H1 (cell line): ENCODE results near the gene SH3PXD2A. TPM values are rescaled to one million over a fixed set of nuclear protein-coding genes. Genes with fewer than 3 reads are reported as not detected.

Experiments
- CTCF ChIA-PET: fragments of 300-600 bp; sonication (Branson Sonifier 250); formaldehyde crosslinking; loops from one replicate; lab custom pipeline; 2021; ENCODE audit not compliant: partially characterized antibody; lab: Charles Lee
- POLR2A ChIA-PET: fragments of 300-600 bp; sonication (Branson Sonifier 250); formaldehyde crosslinking; loops from one replicate; lab custom pipeline; 2021; ENCODE audit warnings: inconsistent platforms; ENCODE audit not compliant: partially characterized antibody; lab: Charles Lee
- DNase-seq, 2 experiments: peaks; one replicate each; pipeline versions ENCODE4 v3.0.0 to v3.0.0-alpha.2; 2010 to 2022; ENCODE audit warnings: low spot score in 2 of 2, low read depth in 1 of 2, mixed read lengths in 1 of 2
- FAIRE-seq: peaks from 2 replicates; lab custom pipeline; 2011; peaks lifted over from hg19 to GRCh38; lab: Jason Lieb, UNC
- H2AFZ ChIP-seq: 2 replicates; pipeline ENCODE4 v1.8.1; 2012; ENCODE audit warnings: low read length, inconsistent platforms
- H2AK5ac ChIP-seq: 2 replicates; pipeline ENCODE4 v1.6.1; 2013; ENCODE audit warnings: low read depth, low read length
- H2BK120ac ChIP-seq: replicated peaks from 2 replicates; pipeline ENCODE3; 2013; ENCODE audit warnings: low read depth, low read length, inconsistent platforms
- H2BK12ac ChIP-seq: 2 replicates; pipeline ENCODE4 v1.6.1; 2013; ENCODE audit warnings: low read depth, low read length
- H2BK15ac ChIP-seq: 2 replicates; pipeline ENCODE4 v1.6.1; 2013; ENCODE audit warnings: low read length
- H2BK20ac ChIP-seq: 2 replicates; pipeline ENCODE4 v1.6.1; 2013; ENCODE audit warnings: low read length
- H2BK5ac ChIP-seq: 2 replicates; pipeline ENCODE4 v1.6.1; 2013; ENCODE audit warnings: low read depth, low read length
- H3K14ac ChIP-seq: 2 replicates; pipeline ENCODE4 v1.6.1; 2013; ENCODE audit warnings: inconsistent platforms; ENCODE audit not compliant: insufficient read length
- H3K18ac ChIP-seq: 2 replicates; pipeline ENCODE4 v1.6.1; 2013; ENCODE audit warnings: low read length; ENCODE audit errors: extremely low read depth
- H3K23ac ChIP-seq: 2 replicates; pipeline ENCODE4 v1.6.1; 2013; ENCODE audit warnings: inconsistent platforms; ENCODE audit not compliant: insufficient read length
- H3K23me2 ChIP-seq: 2 replicates; pipeline ENCODE4 v1.6.1; 2013; ENCODE audit warnings: low read depth, low read length
- H3K27ac ChIP-seq: 2 replicates; pipeline ENCODE4 v1.6.1; 2011; ENCODE audit warnings: low read depth, low read length, inconsistent platforms
- H3K27me3 ChIP-seq, 4 experiments: replicated peaks in 1 of 4; 1 replicate in 1 of 4; 2 replicates in 3 of 4; pipeline versions ENCODE4 v1.6.1 to v1.8.1; 2011 to 2013; ENCODE audit warnings: low read length in 3 of 4, mild to moderate bottlenecking in 3 of 4, inconsistent platforms in 2 of 4, mixed read lengths in 2 of 4, moderate library complexity in 1 of 4; ENCODE audit not compliant: control insufficient read depth in 3 of 4, insufficient read depth in 3 of 4; ENCODE audit errors: extremely low read depth in 1 of 4
- H3K36me3 ChIP-seq, 4 experiments: 2 replicates each; pipeline versions ENCODE4 v1.6.1 to v1.8.1; 2011 to 2013; ENCODE audit warnings: mild to moderate bottlenecking in 4 of 4, low read length in 3 of 4, moderate library complexity in 2 of 4, control low read depth in 1 of 4, inconsistent platforms in 1 of 4; ENCODE audit not compliant: insufficient read depth in 4 of 4, control insufficient read depth in 2 of 4
- H3K4ac ChIP-seq: replicated peaks from 2 replicates; pipeline ENCODE3; 2013; ENCODE audit warnings: low read length, low read depth, mixed read lengths, inconsistent platforms; ENCODE audit not compliant: insufficient read length
- H3K4me1 ChIP-seq, 4 experiments: replicated peaks in 1 of 4; 1 replicate in 1 of 4; 2 replicates in 3 of 4; pipeline versions ENCODE4 v1.6.1 to v1.8.1; 2011 to 2013; ENCODE audit warnings: low read length in 3 of 4, inconsistent platforms in 2 of 4, mixed read lengths in 1 of 4; ENCODE audit not compliant: insufficient read depth in 4 of 4, control insufficient read depth in 3 of 4
- H3K4me2 ChIP-seq, 2 experiments: 2 replicates each; pipeline versions ENCODE4 v1.6.1 to v1.8.1; 2011 to 2013; ENCODE audit warnings: low read depth in 2 of 2, low read length in 2 of 2, control low read depth in 1 of 2, inconsistent platforms in 1 of 2, mild to moderate bottlenecking in 1 of 2; ENCODE audit not compliant: insufficient read depth in 1 of 2
- H3K4me3 ChIP-seq, 4 experiments: fragments of 200-600, 300-600 bp in 1 of 4; sonication (generic), shearing (Covaris generic), sonication (Bioruptor Twin) in 1 of 4; 2 replicates each; pipeline versions ENCODE4 v1.5.1 to v1.8.1; 2011 to 2016; ENCODE audit warnings: low read length in 4 of 4, low read depth in 3 of 4, control low read depth in 2 of 4, inconsistent platforms in 2 of 4, mild to moderate bottlenecking in 2 of 4, mixed read lengths in 1 of 4, moderate library complexity in 1 of 4; ENCODE audit not compliant: insufficient read depth in 2 of 4; ENCODE audit errors: extremely low read depth in 1 of 4
- H3K56ac ChIP-seq: replicated peaks from 2 replicates; pipeline ENCODE3; 2013; ENCODE audit warnings: low read depth, mild to moderate bottlenecking, mixed read lengths, low read length, inconsistent platforms; ENCODE audit not compliant: insufficient read length
- H3K79me1 ChIP-seq: 2 replicates; pipeline ENCODE4 v1.6.1; 2013; ENCODE audit warnings: low read depth, low read length, control low read depth
- H3K79me2 ChIP-seq, 2 experiments: 2 replicates each; pipeline versions ENCODE4 v1.6.1 to v1.8.1; 2012 to 2013; ENCODE audit warnings: low read length in 2 of 2, mild to moderate bottlenecking in 2 of 2, inconsistent platforms in 1 of 2; ENCODE audit not compliant: insufficient read depth in 2 of 2, control insufficient read depth in 1 of 2
- H3K9ac ChIP-seq, 4 experiments: replicated peaks in 1 of 4; 1 replicate in 1 of 4; 2 replicates in 3 of 4; pipeline versions ENCODE4 v1.6.1 to v1.8.1; 2011 to 2013; ENCODE audit warnings: low read depth in 3 of 4, low read length in 3 of 4, control low read depth in 2 of 4, mild to moderate bottlenecking in 2 of 4, moderate library complexity in 2 of 4, inconsistent platforms in 1 of 4; ENCODE audit errors: extremely low read depth in 1 of 4
- H3K9me3 ChIP-seq, 2 experiments: 2 replicates each; pipeline versions ENCODE4 v1.6.1 to v1.8.1; 2012 to 2013; ENCODE audit warnings: mild to moderate bottlenecking in 2 of 2, moderate library complexity in 2 of 2, control low read depth in 1 of 2, inconsistent platforms in 1 of 2, low read depth in 1 of 2, low read length in 1 of 2, mixed read lengths in 1 of 2; ENCODE audit not compliant: insufficient read depth in 2 of 2
- H4K20me1 ChIP-seq, 2 experiments: replicated peaks in 1 of 2; 2 replicates each; pipeline versions ENCODE3 to v1.8.1; 2011 to 2013; ENCODE audit warnings: inconsistent platforms in 2 of 2, low read length in 2 of 2, mild to moderate bottlenecking in 1 of 2; ENCODE audit not compliant: insufficient read depth in 2 of 2, control insufficient read depth in 1 of 2
- H4K5ac ChIP-seq: 2 replicates; pipeline ENCODE4 v1.6.1; 2013; ENCODE audit warnings: low read length, low read depth, mixed read lengths, inconsistent platforms; ENCODE audit not compliant: insufficient read length
- H4K8ac ChIP-seq: 2 replicates; pipeline ENCODE4 v1.8.0; 2013; ENCODE audit warnings: mild to moderate bottlenecking, moderate library complexity, low read length, inconsistent platforms; ENCODE audit not compliant: insufficient read depth; ENCODE audit errors: extremely low read depth
- H4K91ac ChIP-seq: replicated peaks from 2 replicates; pipeline ENCODE3; 2013; ENCODE audit warnings: low read length, mixed read lengths, inconsistent platforms; ENCODE audit not compliant: insufficient read length
- ATF3 ChIP-seq: IDR thresholded peaks from 2 replicates; pipeline ENCODE4 v1.6.1; 2011; ENCODE audit warnings: low read depth, mild to moderate bottlenecking, low read length; ENCODE audit not compliant: insufficient read depth
- CBX5 ChIP-seq: fragments of 300-800, 300-1000 bp; sonication (generic); IDR thresholded peaks from 2 replicates; pipeline ENCODE4 v1.7.1; 2016; ENCODE audit warnings: antibody characterized with exemption, low read length, low read depth
- E2F6 ChIP-seq: IDR thresholded peaks from 2 replicates; pipeline ENCODE4 v1.6.1; 2012; ENCODE audit warnings: inconsistent platforms
- EGR1 ChIP-seq: IDR thresholded peaks from 2 replicates; pipeline ENCODE4 v1.6.1; 2011; ENCODE audit warnings: low read depth, low read length, borderline replicate concordance
- RNF2 ChIP-seq: fragments of 200-900, 300-1000 bp; sonication (generic); IDR thresholded peaks from 2 replicates; pipeline ENCODE4 v1.7.1; 2016; ENCODE audit warnings: borderline replicate concordance, low read depth, mild to moderate bottlenecking, antibody characterized with exemption, low read length; ENCODE audit not compliant: poor library complexity, severe bottlenecking; ENCODE audit errors: missing control alignments
- SAP30 ChIP-seq: fragments of 300-600 bp; sonication (generic); IDR thresholded peaks from 2 replicates; pipeline ENCODE4 v1.7.1; 2012; ENCODE audit warnings: low read length, moderate library complexity, mild to moderate bottlenecking, inconsistent platforms; ENCODE audit not compliant: insufficient read depth, insufficient replicate concordance
- TCF12 ChIP-seq: IDR thresholded peaks from 2 replicates; pipeline ENCODE4 v1.6.1; 2011; ENCODE audit warnings: low read depth, mild to moderate bottlenecking, low read length
- WGBS, 2 experiments: shearing (Covaris generic) in 1 of 2; methylation state at CpG; one replicate each; pipeline versions ENCODE4 v1.1.6 to v1.1.7; 2013 to 2015; ENCODE audit warnings: low lambda C conversion rate in 2 of 2, mixed read lengths in 2 of 2, inconsistent platforms in 1 of 2, low coverage in 1 of 2, missing lambda C conversion rate in 1 of 2; ENCODE audit not compliant: insufficient replicate concordance in 2 of 2, insufficient coverage in 1 of 2, insufficient read length in 1 of 2; ENCODE audit errors: extremely low coverage in 1 of 2, missing lambda C conversion rate in 1 of 2; 5-methylcytosine and 5-hydroxymethylcytosine counted together
- polyA plus RNA-seq, 7 experiments: library from polyadenylated mRNA; depleted of rRNA in 3 of 7; stranded (reverse) in 5 of 7; unstranded in 2 of 7; fragments of >200 nt in 5 of 7; fragments of 200-250 nt in 2 of 7; gene quantifications; 1 replicate in 5 of 7; 2 replicates in 1 of 7; 4 replicates in 1 of 7; pipeline versions ENCODE4 v1.2.1 to v1.2.3, GENCODE V29; 2011 to 2013; ENCODE audit warnings: missing spikeins in 2 of 7, mixed read lengths in 2 of 7
- total RNA-seq: library from RNA; stranded (reverse); fragmentation: NEBNext Ultra II Directional; extraction: Animal tissue kit (Norgen Biotek cat#: 25700); gene quantifications from 2 replicates; pipeline ENCODE4 v1.2.1, GENCODE V29; 2021

SH3PXD2A gene
- total and polyA plus RNA-seq, 2 of the 8 experiments (the other 6 are each of a cell fraction or from before 2014, with no cell fraction given) = 5.4 to 16.3 TPM

GRCh38 chr10:103553743-103554487, 301.5 kb downstream of the SH3PXD2A start:
- H3K18ac ChIP-seq = no peak overlapping the region
- no peak overlapping the region for H2AK5ac ChIP-seq
- no peak overlapping the region; the same call in 1 of the 2 replicates for H4K8ac ChIP-seq
- no peaks in the 10 kb centered on the region for H3K36me3 ChIP-seq
- no peak overlapping the region for H2BK120ac ChIP-seq
- no peak overlapping the region for H3K23ac ChIP-seq
- no peak overlapping the region for H2BK20ac ChIP-seq
- H3K4me2 ChIP-seq = no peak overlapping the region; a peak in 1 of 4 replicates
- no peaks in the 10 kb centered on the region for H3K9me3 ChIP-seq
- CTCF ChIA-PET = interaction anchor here (1.6 to 3.1 kb wide), 3 partner anchors 9 to 36 kb away, joined by 4 to 14 read pairs (median 10); no protein-coding TSS in a partner anchor
- no peak overlapping the region for H3K4me3 ChIP-seq
- 0 out of 2 replicates have a peak overlapping the region, but pooled peaks have one; percentile 19 for H2BK12ac ChIP-seq
- 84% methylated on average over 8 of the region's 8 CpGs; no CpG with 5 or more reads in 1 of the 2 experiments for WGBS, 2 experiments
- peaks cover 0 to 13% (median 10%) of the 10 kb centered on the region in 4 experiments; a peak in 5 of 7 replicates for H3K27me3 ChIP-seq
- no peak overlapping the region for H4K5ac ChIP-seq
- no peak overlapping the region for H3K56ac ChIP-seq
- no peak overlapping the region for H4K91ac ChIP-seq
- peak overlapping the region; percentile 83; the same call in 1 of the 2 replicates for H2BK15ac ChIP-seq
- H3K79me1 ChIP-seq = no peaks in the 10 kb centered on the region
- no peak for DNase-seq
- TF ChIP-seq TCF12 = no peak
- no peak for TF ChIP-seq SAP30
- TF ChIP-seq ATF3 = no peak
- no peak for TF ChIP-seq EGR1
- no peak for TF ChIP-seq E2F6
- TF ChIP-seq CBX5 = no peak
- TF ChIP-seq RNF2 = no peak
- H3K9ac ChIP-seq = no peak overlapping the region
- no peak overlapping the region; the same call in 1 of the 2 replicates for H2BK5ac ChIP-seq
- no peak overlapping the region for H2AFZ ChIP-seq
- H3K23me2 ChIP-seq = peaks cover 3% of the 10 kb centered on the region; the same call in 1 of the 2 replicates
- H3K79me2 ChIP-seq = no peaks in the 10 kb centered on the region
- no peak for FAIRE-seq
- no peak overlapping the region for H3K4ac ChIP-seq
- no peak overlapping the region for H3K27ac ChIP-seq
- POLR2A ChIA-PET = no interaction called here
- no peak overlapping the region for H3K14ac ChIP-seq
- H3K4me1 ChIP-seq = peaks cover 0 to 6% (median 0%) of the 10 kb centered on the region in 4 experiments; a peak in 3 of 7 replicates
- no peaks in the 10 kb centered on the region for H4K20me1 ChIP-seq
